ENCODE data around the gene CD37.

GRCh38 chr19:49380391-49380790 lies 45.2 kb downstream of the CD37 start:
- TF ChIP-seq ZNF274 (IDR thresholded peaks at IDR 0.05; ENCODE audit: low read depth, low read length) (no peak), POLR2A (IDR thresholded peaks at IDR 0.05; ENCODE audit: borderline replicate concordance, extremely low read depth, insufficient read depth, insufficient read length) (no peak)
